PC-9 (cell line): ENCODE measurements around the gene ECHDC3. TPM values are rescaled to one million over a fixed set of nuclear protein-coding genes. Genes with fewer than 3 reads are reported as not detected.

Experiments
- BruUV-seq: library from RNA; stranded (reverse); fragments of 400-500 nt; replicated peaks from 2 replicates; lab custom pipeline; 2021; lab: Mats Ljungman, UMichigan
- CTCF ChIA-PET: fragments of 300-600 bp; sonication (Branson Sonifier 250); formaldehyde crosslinking; loops from one replicate; lab custom pipeline; 2022; ENCODE audit warnings: antibody characterized with exemption; lab: Charles Lee
- POLR2A ChIA-PET: fragments of 300-600 bp; sonication (Branson Sonifier 250); formaldehyde crosslinking; loops from one replicate; lab custom pipeline; 2022; ENCODE audit warnings: antibody characterized with exemption; ENCODE audit not compliant: unreplicated experiment; lab: Charles Lee
- DNase-seq, 2 experiments: peaks; one replicate each; pipeline versions ENCODE4 v3.0.0 to v3.0.0-alpha.2; 2015 to 2022; ENCODE audit warnings: mixed read lengths in 1 of 2
- H2AFZ ChIP-seq: fragments of 200-600 bp; sonication (generic); 2 replicates; pipeline ENCODE4 v1.8.1; 2017; ENCODE audit warnings: antibody characterized with exemption
- H3F3A ChIP-seq: fragments of 200-600 bp; sonication (generic); 2 replicates; pipeline ENCODE4 v1.8.1; 2017; ENCODE audit warnings: antibody characterized with exemption, mild to moderate bottlenecking, low read depth; ENCODE audit not compliant: insufficient read depth
- H3K27ac ChIP-seq: fragments of 200-600 bp; sonication (generic); 2 replicates; pipeline ENCODE4 v1.6.1; 2016; ENCODE audit warnings: mixed run types
- H3K27me3 ChIP-seq: fragments of 200-600 bp; sonication (generic); 2 replicates; pipeline ENCODE4 v1.6.1; 2016; ENCODE audit warnings: low read depth, mixed run types; ENCODE audit not compliant: insufficient read depth
- H3K36me3 ChIP-seq: fragments of 200-600 bp; sonication (generic); 2 replicates; pipeline ENCODE4 v1.6.1; 2016; ENCODE audit warnings: low read depth, mixed run types
- H3K4me1 ChIP-seq: fragments of 200-600 bp; sonication (generic); replicated peaks from 2 replicates; pipeline ENCODE4 v1.6.1; 2016; ENCODE audit warnings: mixed run types; ENCODE audit not compliant: insufficient read depth
- H3K4me2 ChIP-seq: fragments of 200-600 bp; sonication (generic); 2 replicates; pipeline ENCODE4 v1.6.1; 2017; ENCODE audit warnings: mixed run types
- H3K4me3 ChIP-seq: fragments of 200-600 bp; sonication (generic); 2 replicates; pipeline ENCODE4 v1.6.1; 2016; ENCODE audit warnings: mixed run types
- H3K79me2 ChIP-seq: fragments of 200-600 bp; sonication (generic); 2 replicates; pipeline ENCODE4 v1.6.1; 2017; ENCODE audit warnings: low read depth, mixed run types
- H3K9me2 ChIP-seq: fragments of 200-600 bp; sonication (generic); 2 replicates; pipeline ENCODE4 v1.8.1; 2017; ENCODE audit warnings: mild to moderate bottlenecking; ENCODE audit not compliant: insufficient read depth
- H3K9me3 ChIP-seq: fragments of 200-600 bp; sonication (generic); 2 replicates; pipeline ENCODE4 v1.8.1; 2016; ENCODE audit warnings: low read depth; ENCODE audit not compliant: insufficient read depth
- H4K20me1 ChIP-seq: fragments of 200-600 bp; sonication (generic); 2 replicates; pipeline ENCODE4 v1.8.1; 2017; ENCODE audit not compliant: insufficient read depth
- CTCF ChIP-seq: fragments of 200-600 bp; sonication (generic); conservative IDR thresholded peaks from 2 replicates; pipeline ENCODE4 v1.6.1; 2017; ENCODE audit warnings: mixed run types, antibody characterized with exemption, mild to moderate bottlenecking, moderate library complexity
- EZH2 ChIP-seq: fragments of 200-600 bp; sonication (generic); IDR thresholded peaks from 2 replicates; pipeline ENCODE4 v1.8.0; 2017; ENCODE audit warnings: antibody characterized with exemption, low read depth
- intact Hi-C: fragments of 100-400 bp; cut with micrococcal nuclease; formaldehyde crosslinking; loops from one replicate; pipeline ENCODE4 v1.10.0; 2022; ENCODE audit not compliant: unreplicated experiment
- total RNA-seq: library from RNA; stranded (reverse); gene quantifications from 2 replicates; pipeline ENCODE4 v1.2.3, GENCODE V29; 2021

Gene ECHDC3
- total RNA-seq, 1 experiment from 2014 or later: not detected

DNA sequence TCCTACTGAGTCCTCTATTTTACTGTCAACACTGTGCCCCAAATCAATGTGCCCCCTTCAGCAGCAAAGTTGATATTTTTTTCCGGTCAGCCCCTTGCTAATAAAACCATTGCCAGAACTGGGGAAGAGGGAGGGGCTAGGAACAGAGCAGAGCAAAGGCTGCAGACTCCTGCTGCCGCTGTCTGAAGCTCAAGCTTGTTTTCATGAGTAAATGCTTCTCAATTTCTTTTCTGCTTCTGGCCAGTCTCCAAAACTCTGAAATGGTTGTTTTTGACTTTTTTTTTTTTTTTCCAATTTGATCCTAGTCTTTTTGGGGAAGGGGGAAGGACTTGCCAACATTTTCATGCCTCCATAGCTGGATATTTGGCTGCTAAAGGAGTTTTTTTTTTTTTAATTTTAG, 54.3 kb downstream of the ECHDC3 start:
- H3F3A ChIP-seq: peaks cover 13% of the 10 kb centered on the region
- ChIA-PET POLR2A (no interaction called here), CTCF (interaction anchor here (0.7 kb wide), 1 partner anchor 65 kb away, joined by 3 read pairs; no protein-coding TSS in a partner anchor)

GRCh38 chr10:11797281-11797680, 55.1 kb downstream of the ECHDC3 start:
- H3K9me3 ChIP-seq: no peaks in the 10 kb centered on the region
- intact Hi-C loops: no loop called here
- no peak overlapping the region for H3K27ac ChIP-seq
- H3K79me2 ChIP-seq: no peaks in the 10 kb centered on the region
- no peak for TF ChIP-seq CTCF
- no peak for TF ChIP-seq EZH2
- no peak overlapping the region for H2AFZ ChIP-seq
- no peaks in the 10 kb centered on the region for H3K27me3 ChIP-seq
- H4K20me1 ChIP-seq: no peaks in the 10 kb centered on the region
- peaks cover 13% of the 10 kb centered on the region for H3F3A ChIP-seq
- ChIA-PET CTCF (interaction anchor here (0.7 kb wide), 1 partner anchor 65 kb away, joined by 3 read pairs; no protein-coding TSS in a partner anchor), POLR2A (interaction anchor here (0.7 kb wide), 1 partner anchor 23 kb away, joined by 4 read pairs; no protein-coding TSS in a partner anchor)
- peaks cover 17% of the 10 kb centered on the region for H3K4me1 ChIP-seq
- no peak overlapping the region for H3K4me2 ChIP-seq
- H3K4me3 ChIP-seq: no peak overlapping the region
- DNase-seq: no peak
- no peaks in the 10 kb centered on the region for H3K9me2 ChIP-seq
- BruUV-seq: no TSS peak
- no peaks in the 10 kb centered on the region for H3K36me3 ChIP-seq

More for the DNA sequence above, 54.3 kb downstream of the ECHDC3 start:
- Histone ChIP-seq H3K27ac (no peak overlapping the region), H3K9me3 (no peaks in the 10 kb centered on the region), H4K20me1 (no peaks in the 10 kb centered on the region), H2AFZ (no peak overlapping the region), H3K9me2 (no peaks in the 10 kb centered on the region), H3K27me3 (no peaks in the 10 kb centered on the region), H3K4me1 (peaks cover 17% of the 10 kb centered on the region), H3K4me3 (no peak overlapping the region), H3K79me2 (no peaks in the 10 kb centered on the region), H3K4me2 (no peak overlapping the region), H3K36me3 (no peaks in the 10 kb centered on the region)
- TF ChIP-seq EZH2 (no peak), CTCF (no peak)
- intact Hi-C loops: no loop called here
- DNase-seq: no peak
- no TSS peak for BruUV-seq

DNA sequence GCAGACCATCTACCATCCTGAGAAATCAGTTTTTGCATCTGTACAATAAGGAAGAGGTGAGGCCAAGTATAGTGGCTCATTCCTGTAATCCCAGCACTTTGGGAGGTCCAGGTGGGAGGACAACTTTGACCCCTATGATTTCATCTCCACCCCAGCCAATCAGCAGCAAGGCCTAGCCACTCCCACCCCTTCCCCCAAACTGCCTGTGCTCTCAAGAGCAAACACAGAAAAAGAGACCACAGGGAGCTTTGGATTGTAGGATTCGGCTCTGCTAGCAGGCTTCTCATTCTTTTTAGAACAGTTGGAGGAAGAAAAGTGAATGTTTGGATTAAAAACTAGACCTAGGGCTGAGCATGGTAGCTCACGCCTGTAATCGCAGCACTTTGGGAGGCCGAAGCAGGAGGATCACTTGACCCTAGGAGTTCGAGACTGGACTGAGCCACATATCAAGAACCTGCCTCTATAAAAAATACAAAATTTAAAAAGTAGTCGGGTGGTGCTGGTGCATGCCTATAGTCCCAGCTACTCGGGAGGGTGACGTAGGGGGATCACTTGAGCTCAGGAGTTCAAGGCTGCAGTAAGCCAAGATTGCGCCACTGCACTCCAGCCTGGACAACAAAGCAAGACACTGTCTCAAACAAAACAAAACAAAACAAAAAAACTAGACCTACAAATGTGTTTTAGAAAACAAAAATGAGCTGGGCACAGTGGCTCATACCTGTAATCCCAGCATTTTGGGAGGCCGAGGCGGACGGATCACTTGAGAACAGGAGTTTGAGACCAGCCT, 55.9 kb downstream of the ECHDC3 start:
- ChIA-PET POLR2A (no interaction called here), CTCF (interaction anchor here (1.0 kb wide), 1 partner anchor 15 kb away, joined by 3 read pairs; no protein-coding TSS in a partner anchor)
- TF ChIP-seq EZH2 (no peak), CTCF (no peak)
- no peak overlapping the region for H3K27ac ChIP-seq
- no peaks in the 10 kb centered on the region for H3K79me2 ChIP-seq
- no peaks in the 10 kb centered on the region for H3K36me3 ChIP-seq
- H4K20me1 ChIP-seq: no peaks in the 10 kb centered on the region
- BruUV-seq: no TSS peak
- H3K4me1 ChIP-seq: peaks cover 17% of the 10 kb centered on the region
- H3K9me3 ChIP-seq: no peaks in the 10 kb centered on the region
- no peaks in the 10 kb centered on the region for H3K27me3 ChIP-seq
- DNase-seq: no peak
- no peak overlapping the region for H3K4me3 ChIP-seq
- intact Hi-C loops: no loop called here
- no peak overlapping the region for H3K4me2 ChIP-seq
- H3K9me2 ChIP-seq: no peaks in the 10 kb centered on the region
- peaks cover 13% of the 10 kb centered on the region for H3F3A ChIP-seq
- no peak overlapping the region for H2AFZ ChIP-seq
